DMS79 treated with DMSO at 0.1 percent for 48 hours (cell line): ENCODE results near the gene ANGEL1.

ENCODE experiments used
- DNase-seq: peaks from one replicate; lab custom pipeline; 2025; lab: John Stamatoyannopoulos, UW

ANGEL1 gene

GRCh38 chr14:76765461-76765931 is 47.2 kb downstream of the ANGEL1 start:
- DNase-seq = no peak

DNA sequence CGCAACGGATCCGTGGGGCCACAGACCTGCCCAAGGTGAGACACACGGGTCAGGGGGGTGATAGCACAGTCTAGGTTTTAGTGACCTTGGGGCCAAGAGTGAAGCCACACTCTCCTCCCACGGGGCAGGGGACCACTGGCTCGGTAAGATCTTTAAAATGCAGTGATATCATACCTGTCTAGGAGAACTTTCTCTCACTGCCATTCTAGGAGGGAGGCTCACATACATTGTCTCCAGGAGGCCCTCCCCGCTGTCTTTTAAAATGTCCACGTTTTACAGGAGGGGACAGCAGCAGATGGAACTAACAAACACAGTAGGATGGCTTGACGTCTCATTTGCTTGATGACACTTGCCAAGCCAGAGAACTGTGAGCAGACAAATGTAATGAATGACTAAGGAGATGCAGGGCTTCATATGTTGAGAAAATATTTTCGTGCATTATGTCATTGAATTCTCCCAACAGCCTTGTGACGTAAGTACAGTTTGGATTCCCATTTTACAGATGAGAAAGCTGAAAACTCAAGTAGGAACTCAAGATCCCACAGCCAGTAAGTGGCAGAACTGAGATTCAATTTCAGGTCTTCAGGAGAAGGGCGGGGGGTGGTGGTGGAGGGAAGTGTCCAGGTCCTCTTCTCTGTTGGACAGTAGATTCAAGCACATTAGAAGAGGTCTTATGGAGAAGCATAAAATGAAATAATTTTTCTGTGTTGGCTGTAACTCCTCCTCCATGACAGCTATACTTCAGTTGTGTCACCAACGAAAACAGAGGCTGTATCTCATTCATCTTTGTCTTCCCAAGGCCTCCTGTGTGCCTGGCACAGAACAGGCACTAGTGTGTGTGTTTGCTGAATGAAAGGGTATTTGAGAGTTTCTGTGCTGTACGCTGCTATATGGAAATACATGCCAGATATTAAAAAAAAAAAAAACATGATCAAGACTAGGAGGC is 49.3 kb downstream of the ANGEL1 start:
- no peak for DNase-seq

DNA sequence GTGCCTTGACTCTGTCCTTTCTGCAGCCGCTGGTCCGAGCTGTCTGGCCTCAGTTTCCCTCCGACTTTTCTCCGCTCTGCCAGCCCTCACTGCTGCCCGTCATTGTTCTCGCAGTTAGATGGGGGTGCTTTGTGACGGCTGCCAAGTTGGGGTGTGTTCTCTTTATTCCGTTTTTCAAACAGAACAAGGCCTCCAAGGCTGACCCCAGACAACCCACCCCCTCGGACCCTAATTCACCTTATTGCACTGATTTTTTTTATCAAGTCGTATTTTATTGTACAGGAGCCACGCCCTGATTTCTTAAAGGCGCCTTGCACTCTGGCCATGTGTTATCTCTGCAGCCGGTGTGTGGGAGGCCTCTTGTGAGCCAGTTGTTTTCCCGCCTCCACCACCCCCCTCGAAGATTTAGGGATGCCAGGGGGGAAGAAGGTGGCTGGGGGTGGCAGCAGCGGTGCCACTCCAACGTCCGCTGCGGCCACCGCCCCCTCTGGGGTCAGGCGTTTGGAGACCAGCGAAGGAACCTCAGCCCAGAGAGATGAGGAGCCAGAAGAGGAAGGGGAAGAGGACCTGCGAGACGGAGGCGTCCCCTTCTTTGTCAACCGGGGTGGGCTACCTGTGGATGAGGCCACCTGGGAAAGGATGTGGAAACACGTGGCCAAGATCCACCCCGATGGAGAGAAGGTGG is 50.1 kb downstream of the ANGEL1 start:
- DNase-seq = peak; percentile 50

- DNase-seq = peak; percentile 56
These were observed 50.7 kb downstream of the ANGEL1 start for GRCh38 chr14:76761960-76762410.

GRCh38 chr14:76761136-76761959 is 51.3 kb downstream of the ANGEL1 start, which contains the start of gene VASH1:
Gene VASH1, plus strand, starts transcription at chr14:76761468. Its CDS starts 1,354 bp downstream, at chr14:76762822.
- peak; percentile 70 for DNase-seq

GRCh38 chr14:76760331-76761135 is 52.1 kb downstream of the ANGEL1 start:
- no peak for DNase-seq

GRCh38 chr14:76759589-76759988 is 53.1 kb downstream of the ANGEL1 start:
- no peak for DNase-seq

GRCh38 chr14:76756371-76756750 is 56.3 kb downstream of the ANGEL1 start:
- no peak for DNase-seq

- DNase-seq = no peak
These were observed 56.9 kb downstream of the ANGEL1 start for GRCh38 chr14:76755610-76756370.

- DNase-seq = no peak
These were observed 58.1 kb downstream of the ANGEL1 start for GRCh38 chr14:76754586-76754985.

- DNase-seq = no peak
These were observed 59.0 kb downstream of the ANGEL1 start for GRCh38 chr14:76753541-76754198.

DNA sequence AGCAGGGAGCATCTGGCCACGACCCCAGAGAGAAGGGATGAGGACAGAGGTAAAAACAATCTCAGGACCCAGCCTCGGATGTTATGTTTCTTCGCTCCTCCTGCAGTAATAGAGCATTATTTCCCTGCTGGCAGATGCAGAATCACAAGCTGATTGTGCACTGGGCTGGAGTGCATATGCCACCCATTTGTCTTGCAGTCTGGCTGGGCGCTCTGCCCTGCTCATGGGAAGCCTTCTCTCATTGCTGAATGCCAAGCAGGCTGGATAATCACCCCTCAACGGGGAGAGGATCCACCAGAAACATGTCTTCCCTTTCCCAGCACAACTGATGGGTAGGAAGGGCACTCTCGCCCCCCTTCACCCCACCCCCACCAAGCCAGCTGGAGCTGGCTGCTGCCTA is 59.9 kb downstream of the ANGEL1 start:
- no peak for DNase-seq

DNA sequence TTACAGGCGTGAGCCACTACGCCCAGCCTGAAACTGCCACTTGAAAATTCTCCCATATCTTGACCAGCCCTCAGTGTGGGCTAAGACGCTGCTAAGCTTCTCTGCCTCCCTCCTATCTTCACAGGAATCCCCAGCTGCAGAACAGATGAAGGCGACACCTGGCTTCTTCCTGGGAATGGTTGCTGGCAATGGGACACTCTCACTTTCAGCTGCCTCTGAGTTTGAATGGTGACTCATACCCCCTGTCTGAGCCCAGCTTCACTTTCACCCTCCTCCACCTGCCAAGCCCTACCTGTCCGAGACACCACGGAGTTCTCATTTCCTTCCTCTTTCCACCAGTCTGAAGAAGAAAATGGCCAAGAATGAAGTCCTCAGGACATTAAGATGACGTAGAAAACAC is 69.7 kb downstream of the ANGEL1 start:
- DNase-seq = no peak

GRCh38 chr14:76742185-76742584 is 70.5 kb downstream of the ANGEL1 start:
- no peak for DNase-seq

- no peak for DNase-seq
These were observed 71.6 kb downstream of the ANGEL1 start for GRCh38 chr14:76741074-76741473.
